SKM-1 (cell line): ENCODE measurements around the gene ABCC9.

ENCODE experiments used
- DNase-seq: peaks from one replicate; lab custom pipeline; 2025; ENCODE audit not compliant: unreplicated experiment; lab: John Stamatoyannopoulos, UW

The ABCC9 gene

DNA sequence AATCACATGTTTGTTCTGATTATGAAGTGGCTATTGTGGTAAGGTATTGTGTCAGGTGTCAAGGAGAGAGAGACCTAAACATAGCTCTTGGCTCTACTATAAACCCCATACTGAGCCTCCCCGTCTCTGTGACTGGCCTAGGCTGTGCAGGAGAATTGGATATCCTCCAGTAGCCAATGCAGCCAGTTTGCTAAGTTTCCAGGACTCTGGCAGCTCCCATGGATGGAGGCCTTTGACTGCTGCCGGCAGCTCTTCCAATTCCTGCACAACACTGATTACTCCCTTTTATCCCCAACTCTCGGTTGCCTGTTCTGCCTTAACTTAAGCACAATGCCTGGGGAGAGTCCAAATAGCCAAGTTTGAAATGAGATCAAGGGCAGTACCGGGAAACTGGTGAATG lies 59.3 kb downstream of the ABCC9 start:
- no peak for DNase-seq

DNA sequence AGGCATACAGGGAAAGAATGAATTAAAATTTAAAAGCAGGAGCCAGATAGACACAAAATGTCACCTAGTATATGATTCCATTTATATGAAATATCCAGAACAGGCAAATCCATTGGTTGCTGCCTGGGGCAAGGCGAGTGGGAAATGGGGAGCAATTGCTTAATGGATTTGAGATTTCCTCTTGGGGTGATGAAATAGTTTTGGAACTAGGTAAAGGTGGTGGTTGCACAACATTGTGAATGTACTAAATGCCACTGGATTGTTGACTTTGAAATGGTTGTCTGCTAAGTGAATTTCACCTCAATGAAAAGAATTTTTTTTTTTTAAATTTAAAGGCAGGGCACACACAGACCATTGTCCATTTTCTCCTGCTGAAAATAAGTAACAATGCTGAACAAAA lies 61.9 kb downstream of the ABCC9 start:
- no peak for DNase-seq

DNA sequence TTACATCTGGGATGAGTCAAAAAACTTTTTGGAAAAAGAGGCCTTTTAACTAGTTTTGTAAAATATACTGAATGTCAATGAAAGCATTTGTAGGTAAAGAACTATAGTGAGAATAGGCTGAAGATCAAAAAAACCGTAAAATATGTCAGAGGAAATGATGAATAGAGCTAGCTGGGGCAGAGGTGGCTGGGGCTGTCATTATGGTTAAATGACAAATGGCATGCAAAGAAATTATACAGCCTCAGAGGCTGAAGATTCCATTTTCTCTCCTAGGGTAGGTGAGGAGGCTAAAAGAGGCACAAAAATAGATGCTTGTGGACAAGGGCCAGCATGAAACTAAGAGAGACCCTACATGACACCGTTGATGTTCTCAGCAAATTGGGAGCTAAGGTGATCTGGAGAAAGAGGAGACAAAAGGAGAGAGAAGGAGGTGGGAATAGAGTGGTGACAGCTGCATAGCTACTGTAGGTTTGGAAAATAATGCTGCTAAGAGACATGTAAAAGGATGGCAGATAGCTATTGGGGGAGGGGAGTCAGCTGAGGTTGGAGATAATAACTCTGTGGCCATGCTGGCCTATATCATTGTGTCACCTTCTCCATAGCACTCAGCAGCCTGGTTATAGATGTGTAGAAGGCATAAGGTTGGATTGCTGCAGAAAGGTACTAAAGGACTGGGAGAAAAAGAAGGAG lies 63.8 kb downstream of the ABCC9 start:
- no peak for DNase-seq

DNA sequence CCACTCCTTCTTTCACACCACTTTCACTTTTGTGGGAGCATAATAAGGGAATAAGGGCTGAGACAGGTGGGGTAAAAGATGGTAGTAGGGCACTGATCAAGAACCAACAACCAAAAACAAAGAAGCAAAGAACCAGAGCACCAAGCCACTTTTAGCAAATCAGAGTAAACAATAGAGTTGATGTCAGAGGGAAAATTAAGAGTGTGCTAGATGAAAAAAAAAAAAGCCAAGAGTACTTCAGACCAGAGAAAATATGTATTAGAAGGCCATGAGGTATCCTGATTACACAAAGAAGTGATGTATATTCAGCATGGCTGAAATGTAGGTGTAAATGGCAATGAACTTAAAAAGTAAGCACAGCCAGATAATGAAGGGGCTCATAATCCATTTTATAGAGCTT lies 75.4 kb downstream of the ABCC9 start:
- DNase-seq, result no peak

DNA sequence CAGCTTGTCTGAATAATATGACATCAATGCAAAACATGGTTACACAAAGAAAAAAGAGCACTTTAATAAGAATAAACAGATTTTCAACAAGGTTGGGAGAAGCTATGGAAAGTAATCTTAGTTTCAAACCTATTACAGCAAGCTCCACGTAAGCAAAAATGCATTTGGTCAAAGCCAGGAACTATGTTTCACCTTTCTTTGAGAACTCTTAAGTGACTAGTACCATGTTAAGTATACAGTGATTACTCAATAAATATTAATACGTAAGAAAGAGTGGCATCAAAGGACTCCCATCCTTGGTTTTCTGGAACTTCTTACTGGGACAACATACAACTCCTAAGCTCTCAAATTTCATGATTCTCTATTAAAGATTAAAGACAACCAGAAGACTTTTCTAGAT lies 80.7 kb downstream of the ABCC9 start:
- DNase-seq, result no peak

DNA sequence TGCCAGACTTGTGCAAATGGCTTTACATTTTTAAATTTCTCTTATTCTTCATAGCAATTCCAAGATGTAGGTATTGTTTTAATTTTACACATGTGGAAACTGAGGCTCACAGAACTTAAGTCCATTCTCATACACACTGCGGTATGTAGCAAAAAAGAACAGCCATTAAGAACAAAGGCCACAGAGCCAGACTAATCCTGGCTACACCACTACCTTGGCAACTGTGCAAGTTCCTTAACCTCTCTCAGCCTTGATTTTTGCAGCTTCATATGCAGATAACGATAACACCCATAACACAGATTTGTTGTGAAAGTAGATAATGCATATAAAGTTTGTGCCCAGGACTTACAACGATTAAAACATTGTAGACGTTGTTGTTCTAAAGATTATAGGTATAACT lies 81.1 kb downstream of the ABCC9 start:
- DNase-seq, result no peak

DNA sequence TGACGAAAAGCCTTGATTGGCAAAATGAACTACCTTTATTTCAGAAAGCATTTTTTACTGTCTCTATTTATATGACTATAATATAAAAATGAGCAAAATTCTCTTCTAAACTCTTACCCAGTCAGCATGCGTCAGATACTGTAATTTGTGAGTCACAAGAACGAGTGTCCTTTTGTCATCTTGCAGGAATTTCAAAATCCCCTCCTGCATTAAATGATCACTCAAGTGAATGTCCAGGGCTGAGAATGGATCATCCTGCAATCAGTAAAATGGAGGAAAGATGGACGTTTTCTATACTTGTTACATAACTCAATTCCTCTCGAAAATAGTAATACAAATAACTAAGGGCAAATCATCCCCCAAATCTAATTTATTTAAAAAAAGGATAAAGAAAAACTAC lies 89.0 kb downstream of the ABCC9 start:
- no peak for DNase-seq

DNA sequence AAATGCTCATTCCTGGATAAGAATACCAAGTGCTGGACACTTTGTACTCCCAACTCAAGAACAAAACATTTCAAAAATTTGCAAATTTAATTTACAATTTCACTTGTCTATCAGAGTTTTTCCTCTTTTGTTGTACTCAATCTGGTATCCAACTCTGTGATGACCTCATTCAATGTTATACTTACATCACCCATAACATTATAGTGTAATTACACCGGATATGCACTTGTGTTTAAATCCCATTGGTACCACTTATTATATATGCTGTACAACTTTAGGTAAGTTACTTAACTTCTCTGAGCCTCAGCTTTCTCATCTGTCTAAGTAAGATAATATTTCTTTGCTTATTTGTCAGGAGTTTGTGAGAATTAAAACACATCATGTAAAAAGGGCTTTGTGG lies 90.1 kb downstream of the ABCC9 start:
- no peak for DNase-seq

DNA sequence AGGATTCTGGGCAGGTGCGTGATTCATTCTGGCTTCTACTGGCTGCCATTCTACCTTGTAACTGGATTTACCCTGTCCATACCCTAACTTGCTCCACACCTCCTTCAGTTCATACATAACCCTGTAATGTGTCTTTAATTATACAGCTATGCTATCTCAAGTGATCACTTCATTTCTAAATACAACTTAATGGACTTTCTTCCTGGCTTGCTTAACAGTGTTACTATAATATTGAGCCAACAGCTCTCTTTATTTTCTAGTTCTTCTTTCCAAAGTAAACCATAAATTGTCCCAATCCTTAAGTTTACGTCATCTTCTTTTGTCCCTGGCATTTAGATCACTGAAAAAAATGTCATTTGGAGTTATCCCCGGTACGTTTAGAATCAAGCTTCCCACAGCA lies 90.8 kb downstream of the ABCC9 start:
- no peak for DNase-seq

DNA sequence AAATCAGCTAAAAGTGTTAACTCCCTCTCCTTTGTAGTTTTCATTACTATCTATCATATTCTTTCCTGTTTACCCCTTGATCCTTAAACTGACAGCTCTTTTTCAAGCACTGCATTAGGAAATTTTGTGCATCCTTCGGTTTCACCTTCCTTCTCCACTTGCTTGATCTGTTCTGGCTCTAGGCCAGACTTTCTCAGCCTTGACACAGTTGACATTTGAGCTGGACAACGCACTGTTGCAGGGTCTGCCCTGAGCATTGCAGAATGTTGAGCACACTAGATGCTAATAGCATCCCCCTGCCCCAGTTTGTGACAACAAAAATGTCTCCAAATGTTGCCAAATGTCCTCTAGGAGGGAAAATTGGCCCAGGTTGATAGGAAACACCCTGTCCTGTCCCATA lies 91.3 kb downstream of the ABCC9 start:
- DNase-seq, result no peak

DNA sequence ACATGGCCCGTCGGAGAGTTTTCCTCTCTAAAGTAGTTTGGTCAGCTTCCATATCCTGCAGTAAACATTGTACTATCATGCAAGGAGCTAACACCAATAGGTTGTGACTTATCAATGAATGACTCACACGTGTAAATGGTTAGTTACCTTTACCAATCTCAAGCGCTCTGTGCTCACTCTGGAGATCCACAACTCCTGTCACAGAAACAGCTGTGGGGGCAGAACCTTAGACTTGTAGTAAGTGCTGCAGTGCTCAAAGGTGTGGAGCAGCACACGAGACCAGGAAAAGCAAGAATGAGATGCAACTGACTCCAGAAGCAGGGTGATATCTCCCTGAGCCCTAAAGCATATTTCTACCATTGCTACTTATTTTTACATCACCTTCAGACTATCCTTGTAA lies 93.0 kb downstream of the ABCC9 start:
- DNase-seq, result no peak

DNA sequence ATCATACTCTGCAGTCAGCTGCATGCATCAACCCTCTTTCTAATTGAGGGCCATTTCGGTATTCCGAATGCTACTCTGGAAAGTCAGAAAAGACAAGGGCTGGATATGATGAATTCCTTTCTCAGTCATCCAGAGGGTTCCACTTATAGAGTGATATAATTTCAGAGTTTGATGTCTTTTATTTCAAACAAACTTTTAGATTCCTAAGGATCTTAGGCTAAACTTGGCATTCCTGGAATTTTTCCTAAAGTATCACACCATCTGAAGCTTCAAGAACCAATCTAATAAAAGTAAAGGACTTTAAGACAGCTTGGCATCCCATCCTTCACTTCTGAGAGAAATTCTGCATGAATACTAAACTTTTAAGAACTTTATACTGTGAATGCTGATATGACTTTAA lies 97.4 kb downstream of the ABCC9 start:
- no peak for DNase-seq

DNA sequence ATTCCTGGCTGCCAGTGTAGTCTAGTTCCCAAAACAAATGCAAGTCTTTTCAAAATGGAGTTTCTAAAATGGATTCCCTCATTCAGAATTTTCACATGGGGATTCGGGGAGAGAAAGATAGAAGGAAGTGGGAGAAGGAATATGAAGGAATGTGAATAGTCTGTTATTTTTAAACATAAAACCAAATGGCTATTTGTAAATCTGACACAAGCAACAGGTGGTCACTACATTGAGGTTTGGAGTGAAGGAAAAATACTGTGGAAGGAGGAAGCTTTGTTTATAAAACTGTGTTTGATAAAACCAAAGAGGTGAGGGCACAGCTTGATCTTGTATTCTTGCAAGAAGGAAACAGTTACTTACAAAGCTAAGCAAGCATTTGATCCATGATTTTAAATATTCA lies 101.5 kb downstream of the ABCC9 start:
- DNase-seq, result no peak

DNA sequence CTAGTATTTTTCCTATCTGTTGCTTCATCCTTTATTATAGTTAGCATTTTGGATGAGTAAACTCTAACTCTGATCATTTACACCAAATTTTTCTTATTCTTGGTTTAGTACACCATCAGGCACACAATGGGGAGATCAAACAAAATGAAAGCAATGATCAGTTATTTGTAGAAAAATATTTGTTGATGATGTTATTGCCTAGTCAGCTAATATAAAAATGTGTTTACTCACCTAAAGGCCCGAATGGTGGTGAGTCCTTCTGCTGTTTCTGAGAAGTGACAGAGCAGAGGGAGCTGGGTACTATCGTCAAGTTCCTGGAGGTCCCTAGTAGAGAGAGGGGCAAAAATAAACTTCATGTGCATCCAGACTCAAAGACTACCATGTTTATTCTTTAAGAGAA lies 103.4 kb downstream of the ABCC9 start:
- no peak for DNase-seq

DNA sequence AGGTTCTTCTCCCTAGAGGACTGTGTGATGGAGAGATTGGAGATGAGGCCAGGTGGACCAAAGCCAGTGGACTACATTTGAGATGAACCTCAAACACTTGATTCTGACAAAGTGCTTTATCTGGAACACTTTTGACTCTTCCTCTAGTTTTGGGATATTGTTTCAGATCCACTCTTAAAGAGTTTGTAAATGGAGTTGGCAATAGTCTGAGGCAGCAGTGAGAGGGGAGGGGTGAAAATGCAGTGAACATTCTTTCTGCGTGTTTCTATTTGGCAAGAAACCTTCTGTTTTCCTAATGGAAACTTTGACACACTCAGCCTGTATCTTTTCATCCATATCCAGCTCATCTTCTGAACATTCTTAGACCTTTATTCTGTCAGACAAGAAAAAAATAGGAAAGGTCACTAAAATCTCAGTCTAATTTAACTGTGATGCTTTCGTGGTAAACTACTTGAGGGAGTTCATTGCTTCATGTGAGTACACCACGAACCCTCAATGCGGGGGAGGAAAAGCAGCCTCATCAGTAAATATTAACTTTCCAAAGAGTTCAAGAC lies 109.4 kb downstream of the ABCC9 start:
- no peak for DNase-seq

DNA sequence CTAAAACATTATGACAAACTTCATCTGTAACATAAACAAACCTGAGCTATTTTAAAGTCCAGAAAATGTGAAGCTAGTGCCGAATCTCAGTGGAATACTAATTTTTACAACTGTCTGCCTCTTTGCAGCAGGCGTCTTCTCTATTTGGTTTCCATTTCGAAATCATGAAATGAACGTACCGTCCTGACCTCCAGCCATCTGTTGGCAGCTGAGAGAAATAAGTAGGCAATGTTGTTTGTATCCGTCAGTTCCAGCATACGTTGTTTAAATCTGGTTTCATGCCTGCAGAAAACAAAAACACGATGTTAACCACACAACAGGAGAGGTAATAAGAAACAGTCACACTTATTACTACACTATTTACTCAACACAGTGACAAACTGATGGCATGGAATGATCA lies 112.4 kb downstream of the ABCC9 start:
- no peak for DNase-seq

DNA sequence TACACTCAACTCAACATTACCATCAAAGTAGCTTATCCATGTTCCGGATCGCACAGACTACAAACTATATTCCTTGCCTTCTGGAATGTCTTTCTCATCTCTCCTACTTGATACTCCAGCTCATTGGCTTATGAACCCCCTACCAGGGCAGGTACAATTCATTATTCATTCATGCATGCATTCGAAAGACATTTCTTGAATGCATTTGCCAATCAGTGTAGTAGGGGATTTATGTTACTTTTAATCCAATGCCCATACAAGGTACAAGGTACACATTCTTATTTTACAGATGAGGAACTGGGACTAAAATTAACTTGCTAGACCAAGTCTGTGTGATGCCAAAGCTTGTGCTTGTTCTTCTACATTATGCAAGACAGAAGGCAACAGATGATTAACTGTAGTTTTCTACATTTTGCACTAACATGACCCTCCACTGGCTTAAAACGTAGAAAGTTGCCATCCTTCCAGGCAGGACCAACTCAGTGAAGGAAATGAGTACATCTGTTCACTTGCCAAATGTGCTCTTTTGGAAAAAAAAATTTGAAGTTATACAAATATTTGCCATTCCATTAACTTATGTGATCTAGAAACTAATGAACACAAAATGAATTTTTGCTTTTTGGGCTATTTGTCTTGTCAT lies 113.0 kb downstream of the ABCC9 start:
- DNase-seq, result no peak

DNA sequence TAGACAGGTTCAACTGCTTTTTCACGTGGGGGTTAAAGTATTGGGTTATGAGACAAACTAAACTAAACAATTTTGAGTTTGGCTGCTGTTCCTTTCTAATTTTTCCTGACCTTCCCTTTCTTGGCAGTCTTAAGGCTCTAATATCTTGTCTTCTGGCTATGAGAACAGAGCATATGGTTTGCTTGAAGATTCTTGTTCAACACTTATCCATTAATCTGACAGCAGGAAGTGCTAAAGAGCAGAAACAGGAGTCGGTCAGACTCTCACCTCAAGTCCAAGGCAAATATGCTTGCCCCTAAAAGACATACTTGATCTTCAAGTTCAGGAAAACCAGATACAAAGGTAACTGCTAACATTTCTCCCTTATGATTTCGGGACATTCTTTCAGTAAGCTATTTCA lies 114.1 kb downstream of the ABCC9 start:
- no peak for DNase-seq

DNA sequence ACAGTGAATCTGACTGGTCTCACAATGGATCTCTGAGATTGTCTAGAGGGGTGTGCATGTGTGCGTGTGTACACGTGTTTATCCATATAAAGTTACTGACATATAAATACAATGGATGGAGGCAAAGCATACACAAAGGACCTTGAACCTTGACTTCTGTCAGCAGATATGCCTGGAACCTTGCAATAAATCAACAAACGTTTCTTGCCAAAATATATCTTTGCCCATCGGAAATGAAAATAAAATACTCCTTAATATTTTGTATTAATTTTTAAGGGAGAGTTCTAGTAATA lies 114.7 kb downstream of the ABCC9 start:
- no peak for DNase-seq

DNA sequence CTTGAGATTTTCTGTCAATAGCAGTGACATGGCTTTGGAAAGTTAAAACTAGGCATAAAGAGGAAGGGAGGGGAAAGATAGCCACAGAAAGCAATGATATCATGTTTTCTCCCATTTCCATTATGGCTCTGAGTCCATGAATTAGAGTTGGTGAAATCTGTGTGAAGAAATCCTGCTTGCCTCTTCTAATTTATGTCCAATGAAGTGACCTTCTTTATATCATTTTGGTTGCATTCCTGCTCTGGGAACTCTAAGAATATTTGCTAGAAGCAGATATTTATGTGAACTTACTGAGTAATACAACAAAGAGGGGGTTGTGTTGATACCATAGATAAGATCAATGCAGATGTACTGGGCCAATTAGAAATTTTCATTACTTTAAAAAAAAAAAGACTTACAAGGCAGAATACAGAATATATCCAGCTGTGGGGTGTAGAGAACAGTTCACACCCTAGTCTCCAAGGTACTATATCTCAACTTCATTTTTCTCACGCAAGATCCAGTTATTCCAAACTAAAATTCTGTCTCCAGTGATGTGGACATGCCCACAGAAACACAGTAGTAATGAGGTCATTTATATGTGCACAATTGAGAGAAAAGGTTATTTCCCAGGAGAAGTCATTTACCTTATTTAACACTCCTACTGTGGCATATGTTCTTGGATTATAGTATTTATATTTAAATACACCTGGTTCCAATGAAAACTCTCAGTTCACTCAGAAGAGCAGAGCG lies 115.2 kb downstream of the ABCC9 start:
- no peak for DNase-seq

DNA sequence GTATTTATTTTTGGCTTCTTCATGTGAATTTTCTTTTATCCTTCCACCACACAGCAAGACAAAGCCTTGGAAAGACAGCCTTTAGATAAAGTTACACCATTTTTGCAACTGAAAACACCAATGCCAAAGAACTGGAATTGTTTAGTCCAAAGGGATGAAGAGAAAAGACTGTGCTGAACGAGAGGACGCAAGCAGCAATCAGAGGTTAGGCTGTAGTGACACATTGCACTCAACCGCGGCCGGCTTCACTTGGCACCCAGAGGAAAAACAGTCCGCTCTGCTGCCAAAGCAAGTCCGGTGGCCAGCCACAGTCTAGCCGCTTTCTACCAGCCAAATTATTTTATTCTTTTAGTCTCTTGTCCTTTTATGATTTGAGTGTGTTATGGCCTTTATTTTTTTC lies 117.6 kb downstream of the ABCC9 start:
- no peak for DNase-seq

DNA sequence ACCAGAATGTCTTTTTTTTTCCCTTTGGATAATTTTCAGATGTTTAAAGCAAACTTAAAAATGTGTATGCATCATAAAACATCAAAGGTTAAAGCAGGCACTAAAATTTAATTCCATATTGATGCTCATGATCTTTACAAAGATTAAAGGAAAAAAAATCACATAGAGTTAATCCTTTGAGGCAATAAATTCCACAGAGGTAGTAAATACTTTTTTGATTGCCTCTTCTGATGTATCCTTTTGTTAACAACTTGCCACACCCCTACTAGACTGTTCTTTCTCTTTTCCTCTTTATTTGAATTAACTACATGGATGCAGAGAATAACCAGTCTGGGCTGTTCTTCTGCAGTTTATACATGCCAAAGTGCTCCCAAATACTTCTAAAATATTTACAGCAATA lies 121.5 kb downstream of the ABCC9 start:
- DNase-seq, result no peak
